Stimulated activated CD8-positive, alpha-beta memory T cell treated with anti-CD3 and anti-CD28 coated beads, Interleukin-4, amount 100 ng/mL, for 48 hours (primary cell): Measurements from ENCODE around the gene FIZ1.
A peak's percentile ranks its signal among the peaks of the same experiment; 100 is the strongest.

ENCODE experiments used
- DNase-seq: peaks from one replicate; pipeline ENCODE4 v3.0.0-alpha.2; 2020

Gene FIZ1

DNA sequence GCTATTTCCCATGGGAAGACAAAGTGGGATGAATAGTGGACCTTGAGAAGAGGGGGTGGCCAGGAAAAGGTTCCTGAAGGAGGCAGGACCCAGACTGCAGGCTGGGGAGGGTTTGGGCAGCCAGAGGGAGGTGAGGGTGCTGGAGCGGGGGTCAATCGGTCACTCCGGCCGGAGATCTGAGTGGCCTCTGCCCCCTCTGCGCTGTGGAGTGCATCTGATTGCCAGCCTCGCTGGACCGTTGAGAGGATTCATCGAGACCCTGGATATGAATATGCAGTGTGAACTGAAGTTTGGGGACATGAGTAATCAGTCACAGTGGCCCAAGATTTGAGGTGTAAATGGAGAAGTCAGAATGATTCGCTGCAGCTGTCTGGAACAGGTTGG lies 36.0 kb upstream of the FIZ1 start:
- no peak for DNase-seq

DNA sequence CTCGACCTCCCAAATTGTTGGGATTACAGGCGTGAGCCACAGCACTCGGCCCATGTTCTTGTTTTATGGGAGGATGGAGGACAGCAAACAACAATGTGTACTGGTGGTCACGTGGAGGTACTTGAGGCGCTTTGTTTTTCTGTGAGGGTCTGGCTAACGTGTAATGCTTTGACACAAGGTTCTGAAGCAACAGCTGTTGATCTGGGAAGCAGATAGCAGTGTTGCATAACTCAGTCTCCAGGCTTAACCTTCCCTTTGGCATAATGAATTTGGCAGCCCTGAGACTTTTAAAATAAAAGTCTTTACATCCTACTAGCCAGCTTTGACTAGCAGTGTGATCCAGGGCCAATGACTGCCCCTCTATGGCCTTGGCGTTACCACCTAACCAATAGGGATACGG lies 34.5 kb upstream of the FIZ1 start:
- DNase-seq = no peak

DNA sequence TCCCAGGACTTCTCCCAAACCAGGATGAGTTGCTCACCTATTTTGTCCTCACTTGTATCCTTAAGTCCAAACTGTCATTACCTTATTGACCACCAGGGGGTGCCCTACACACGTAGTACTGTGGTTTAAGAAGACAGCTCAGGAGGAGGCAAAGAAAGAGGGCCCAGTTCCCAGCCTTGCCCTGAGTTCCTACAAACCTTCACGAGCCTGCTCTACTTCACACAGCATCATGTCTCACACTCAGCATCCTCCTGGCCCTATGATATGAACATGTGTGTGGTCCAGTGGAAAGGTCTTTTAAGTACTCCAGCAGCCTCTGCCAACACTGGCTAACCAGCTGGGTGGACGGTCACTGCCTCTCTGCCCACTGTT lies 33.1 kb upstream of the FIZ1 start:
- peak; percentile 94 for DNase-seq

DNA sequence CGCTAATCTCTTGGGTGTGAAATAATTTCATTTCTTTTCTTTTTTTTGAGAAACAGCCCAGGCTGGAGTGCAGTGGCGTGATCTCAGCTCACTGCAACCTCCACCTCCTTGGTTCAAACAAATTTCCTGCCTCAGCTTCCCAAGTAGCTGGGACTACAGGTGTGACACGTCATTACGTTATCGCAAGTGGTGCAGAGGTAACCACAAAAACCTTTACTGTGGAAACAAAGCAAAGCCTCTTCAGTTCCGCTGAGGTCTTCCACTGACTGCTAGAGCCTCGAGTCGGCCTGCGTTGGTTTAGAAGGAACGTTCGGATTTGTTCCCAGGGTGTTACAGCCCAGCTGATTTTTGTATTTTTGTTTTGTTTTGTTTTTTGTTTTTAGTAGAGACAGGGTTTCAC lies 27.0 kb upstream of the FIZ1 start:
- peak; percentile 61 for DNase-seq

DNA sequence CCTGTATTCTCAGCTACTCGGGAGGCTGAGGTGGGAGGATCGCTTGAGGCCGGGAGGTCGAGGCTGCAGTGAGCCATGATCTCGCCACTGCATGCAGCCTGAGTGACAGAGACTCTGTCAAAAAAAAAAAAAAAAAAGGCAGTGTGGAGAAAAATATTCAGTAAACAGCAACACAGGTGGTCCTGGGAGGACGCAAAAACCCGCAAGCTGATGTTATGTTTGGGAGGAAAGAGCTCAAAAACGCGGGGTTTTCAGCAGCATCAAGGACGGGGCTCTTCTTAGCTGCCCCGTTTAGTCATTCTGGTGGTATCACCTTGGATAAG lies 25.6 kb upstream of the FIZ1 start:
- DNase-seq = no peak

DNA sequence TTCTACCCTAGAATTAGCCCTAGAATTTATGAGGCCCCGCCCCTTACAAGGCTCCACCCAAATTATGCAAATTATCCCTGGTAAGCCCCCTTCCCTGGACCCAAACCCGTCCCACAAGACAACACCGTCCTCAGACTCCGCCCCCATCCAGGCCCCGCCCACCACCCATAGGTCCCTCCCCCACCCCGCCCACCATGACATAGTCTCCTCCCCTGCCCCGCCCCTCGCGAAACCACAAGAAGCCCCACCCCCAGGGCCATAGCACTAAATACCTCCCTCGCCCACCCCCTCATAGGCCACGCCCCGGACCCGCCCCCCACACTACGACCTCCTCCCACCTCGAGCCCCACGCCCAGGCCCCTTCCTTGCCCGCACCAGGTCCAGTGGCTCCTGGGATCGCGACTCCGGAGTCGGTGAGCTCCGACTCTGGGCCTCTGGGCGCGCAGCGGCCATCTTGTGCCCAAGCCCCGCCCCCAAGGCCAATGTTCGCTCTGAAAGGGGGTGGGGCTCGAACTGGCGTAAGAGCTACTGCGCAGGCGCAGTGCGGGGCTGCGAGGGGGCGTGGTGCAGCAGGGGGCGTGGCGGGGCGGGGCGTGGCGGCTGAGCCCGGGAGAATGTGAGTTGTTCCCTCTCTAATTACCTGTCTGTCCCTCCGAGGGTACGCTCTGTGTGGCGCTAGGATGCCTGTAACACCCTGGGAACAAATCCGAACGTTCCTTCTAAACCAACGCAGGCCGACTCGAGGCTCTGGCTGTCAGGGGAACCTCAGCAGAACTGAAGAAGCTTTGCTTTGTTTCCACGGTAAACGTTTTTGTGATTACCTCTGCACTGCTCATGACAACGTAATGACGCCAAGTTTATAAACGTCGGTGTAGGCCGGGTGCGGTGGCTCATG lies 25.0 kb upstream of the FIZ1 start, which contains the start of gene ZNF784:
ZNF784 (minus strand) TSS at position 458 of the 895 bp plus-strand sequence; CDS start at position 453, 5 bp downstream.
- DNase-seq = peak; percentile 96

DNA sequence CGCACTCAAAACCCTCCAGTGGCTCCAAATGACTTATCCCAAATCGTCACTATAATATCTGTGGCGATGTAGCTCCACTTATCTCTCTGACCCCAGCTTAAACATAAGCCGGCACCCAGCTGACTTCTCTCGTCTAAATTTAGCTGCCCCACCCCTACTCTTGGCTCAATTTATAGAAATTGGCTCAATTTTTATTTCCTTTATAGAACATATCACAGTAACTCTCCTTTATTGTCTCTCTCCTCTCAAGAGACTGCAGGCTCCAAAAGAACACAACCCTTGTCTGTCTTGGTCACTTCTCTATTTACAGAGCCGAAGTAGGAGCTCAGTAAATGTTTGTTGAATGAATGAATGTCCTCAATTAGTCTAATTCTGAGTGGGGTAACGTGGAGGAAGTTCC lies 24.2 kb upstream of the FIZ1 start:
- no peak for DNase-seq

GRCh38 chr19:55623130-55623529 lies 23.8 kb upstream of the FIZ1 start:
- DNase-seq = no peak

DNA sequence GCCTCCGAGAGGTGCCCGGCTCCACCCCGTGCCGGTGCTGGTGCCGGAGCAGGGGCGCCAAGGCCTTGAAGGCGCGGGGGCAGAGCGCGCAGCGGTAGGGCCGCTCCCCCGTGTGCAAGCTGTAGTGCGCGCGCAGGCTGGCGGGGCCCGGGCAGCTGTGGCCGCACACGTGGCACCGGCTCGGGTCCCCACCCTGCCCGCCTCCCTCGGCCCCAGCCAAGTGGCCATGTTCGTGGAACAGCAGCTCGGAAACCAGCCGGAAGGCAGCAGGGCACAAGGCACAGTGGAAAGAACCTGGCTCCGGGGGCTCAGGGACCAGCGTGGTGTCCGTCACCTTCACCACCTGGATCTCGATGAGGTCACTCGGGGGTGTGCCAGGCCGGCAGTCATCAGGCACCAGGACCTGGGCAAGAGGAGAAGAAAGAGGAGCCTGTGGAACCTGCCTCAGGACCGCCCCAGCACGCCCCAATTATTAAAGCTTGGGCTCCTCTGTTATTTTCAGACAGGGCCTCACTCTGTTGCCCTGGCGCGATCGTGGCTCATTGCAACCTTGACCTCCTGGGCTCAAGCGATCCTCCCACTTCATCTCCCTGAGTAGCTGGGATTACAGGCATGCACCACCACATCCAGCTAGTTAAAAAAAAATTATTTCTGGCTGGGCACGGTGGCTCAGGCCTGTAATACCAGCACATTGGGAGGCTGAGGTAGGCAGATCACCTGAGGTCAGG lies 23.1 kb upstream of the FIZ1 start:
- no peak for DNase-seq

DNA sequence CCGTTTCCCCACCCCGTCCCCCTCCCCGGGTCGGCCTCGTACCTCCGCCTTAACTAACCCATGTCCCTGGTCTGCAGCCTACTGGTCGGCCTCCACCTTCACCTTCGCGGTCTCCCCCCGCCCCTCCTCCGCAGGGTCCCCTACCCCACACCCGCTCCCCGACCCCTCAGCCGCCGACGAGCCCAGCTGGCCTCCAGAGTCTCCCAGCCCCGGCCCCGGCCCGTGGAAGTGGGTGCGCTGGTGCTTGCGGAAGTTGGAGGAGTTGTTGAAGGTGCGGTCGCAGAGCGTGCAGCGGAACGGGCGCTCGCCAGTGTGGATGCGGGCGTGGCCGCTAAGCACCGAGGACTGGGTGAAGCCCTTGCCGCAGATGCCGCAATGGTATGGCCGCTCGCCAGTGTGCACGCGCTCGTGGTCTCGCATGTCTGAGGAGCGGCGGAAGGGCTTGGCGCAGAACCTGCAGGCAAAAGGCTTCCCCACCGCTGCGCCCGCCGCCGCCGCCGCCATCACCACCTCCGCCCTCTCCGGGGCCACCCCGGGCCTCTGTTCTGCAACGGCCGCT lies 22.4 kb upstream of the FIZ1 start:
- no peak for DNase-seq

DNA sequence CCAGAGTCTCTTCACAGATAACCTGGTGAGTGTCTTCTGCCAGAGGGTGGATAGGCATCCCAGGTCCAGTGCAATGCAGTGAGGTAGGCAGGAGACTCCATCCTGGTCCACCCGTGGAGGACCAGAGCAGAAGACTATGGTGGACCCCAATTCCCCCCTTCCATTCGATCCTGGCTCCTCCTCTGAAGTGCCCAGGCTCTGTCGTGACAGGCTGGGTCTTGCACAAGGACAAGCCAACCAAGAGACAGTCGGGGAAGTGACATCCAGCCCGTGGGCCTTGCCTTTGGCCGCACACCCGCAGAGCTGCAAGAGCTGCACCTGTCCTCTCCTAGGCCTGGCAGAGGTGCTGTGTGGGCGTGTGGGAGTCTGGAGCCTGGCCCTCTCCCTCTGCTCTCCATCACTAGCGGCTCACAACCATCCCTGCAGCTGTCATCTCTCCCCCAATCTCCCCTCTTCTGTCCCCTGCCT lies 21.9 kb upstream of the FIZ1 start:
- DNase-seq = no peak

DNA sequence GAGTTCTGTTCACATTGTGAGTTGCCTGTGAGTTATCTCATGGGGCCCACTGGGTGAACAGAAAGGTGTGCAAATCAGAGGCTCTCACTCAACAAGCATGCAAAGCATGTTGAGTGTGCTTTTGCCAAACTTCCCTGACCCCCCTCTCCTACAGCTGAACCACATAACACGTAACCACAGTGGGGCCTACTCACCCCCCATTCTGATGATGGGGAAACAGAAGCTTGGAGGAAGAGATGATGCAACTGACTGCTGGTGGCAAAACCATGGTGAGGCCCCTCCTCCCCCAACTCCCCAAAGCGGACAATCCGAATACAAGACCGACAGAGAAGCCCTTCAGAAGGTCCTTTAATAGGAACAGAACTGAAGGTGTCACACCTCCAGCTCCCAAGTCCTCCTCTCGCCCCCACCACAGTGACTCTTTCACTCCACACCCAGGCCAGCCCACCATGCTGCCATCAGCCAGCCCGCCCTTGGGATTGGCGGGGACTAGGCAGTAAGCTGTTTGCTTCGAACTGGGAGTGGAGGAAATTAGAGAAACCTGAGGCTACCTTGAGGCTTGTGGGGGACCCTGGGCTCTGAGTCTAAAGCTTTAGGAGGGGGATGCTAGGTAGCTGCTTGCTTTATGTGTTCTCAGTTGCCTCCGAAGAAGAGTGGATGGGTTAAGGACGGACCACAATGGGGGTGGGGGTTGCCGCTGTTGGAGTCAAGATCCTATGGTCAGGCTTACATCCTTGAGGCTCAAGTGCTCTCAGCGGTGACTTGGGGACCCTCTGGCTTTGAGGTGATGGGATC lies 21.3 kb upstream of the FIZ1 start:
- peak; percentile 54 for DNase-seq

GRCh38 chr19:55619286-55619685 lies 20.0 kb upstream of the FIZ1 start:
- DNase-seq = no peak

DNA sequence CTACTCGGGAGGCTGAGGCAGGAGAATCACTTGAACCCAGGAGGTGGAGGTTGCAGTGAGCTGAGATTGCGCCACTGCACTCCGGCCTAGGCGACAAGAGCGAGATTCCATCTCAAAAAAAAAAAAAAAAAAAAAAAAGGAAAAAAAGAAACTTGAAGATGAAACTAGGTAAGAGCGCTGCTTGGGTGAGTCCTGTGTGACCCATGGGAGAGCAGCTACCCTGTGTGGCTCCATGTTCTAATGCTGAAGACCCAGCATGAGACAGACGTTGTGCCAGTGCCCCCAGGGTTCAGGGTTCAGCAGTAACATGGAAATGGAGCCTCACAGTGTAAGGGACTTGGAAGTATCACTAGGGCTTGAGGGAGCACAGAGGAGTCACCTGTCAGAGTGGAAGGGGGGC lies 19.1 kb upstream of the FIZ1 start:
- DNase-seq = no peak

GRCh38 chr19:55617426-55617825 lies 18.1 kb upstream of the FIZ1 start:
- DNase-seq = no peak

DNA sequence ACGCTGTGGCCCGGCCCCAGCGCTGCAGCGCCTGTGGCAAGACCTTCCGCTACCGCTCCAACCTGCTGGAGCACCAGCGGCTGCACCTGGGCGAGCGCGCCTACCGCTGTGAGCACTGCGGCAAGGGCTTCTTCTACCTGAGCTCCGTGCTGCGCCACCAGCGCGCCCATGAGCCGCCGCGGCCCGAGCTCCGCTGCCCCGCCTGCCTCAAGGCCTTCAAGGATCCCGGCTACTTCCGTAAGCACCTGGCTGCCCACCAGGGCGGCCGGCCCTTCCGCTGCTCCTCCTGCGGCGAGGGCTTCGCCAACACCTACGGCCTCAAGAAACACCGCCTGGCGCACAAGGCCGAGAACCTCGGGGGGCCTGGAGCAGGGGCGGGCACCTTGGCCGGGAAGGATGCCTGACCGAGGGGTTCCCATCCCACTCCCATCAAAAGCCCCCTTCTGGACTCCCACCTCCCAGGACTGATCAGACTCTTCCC lies 17.1 kb upstream of the FIZ1 start:
- DNase-seq = no peak

GRCh38 chr19:55615543-55616394 lies 16.5 kb upstream of the FIZ1 start:
- no peak for DNase-seq

- DNase-seq = no peak
Observed at GRCh38 chr19:55614711-55615542, 15.6 kb upstream of the FIZ1 start.

- DNase-seq = no peak
Observed at GRCh38 chr19:55613930-55614710, 14.8 kb upstream of the FIZ1 start.

DNA sequence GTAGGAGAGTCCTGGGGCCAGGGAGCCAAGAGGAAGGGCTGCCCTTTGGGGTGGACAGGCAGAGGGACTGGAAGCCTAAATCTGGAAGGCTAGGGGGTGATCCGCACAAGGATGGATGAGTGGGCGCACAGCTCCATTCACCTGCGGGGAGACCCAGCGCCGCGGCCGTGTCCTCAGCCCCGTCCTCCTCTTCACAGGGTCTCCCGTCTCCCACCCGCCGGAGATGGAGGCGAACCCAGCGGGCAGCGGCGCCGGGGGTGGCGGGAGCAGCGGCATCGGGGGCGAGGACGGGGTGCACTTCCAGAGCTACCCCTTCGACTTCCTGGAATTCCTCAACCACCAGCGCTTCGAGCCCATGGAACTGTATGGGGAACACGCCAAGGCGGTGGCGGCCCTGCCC lies 14.1 kb upstream of the FIZ1 start:
- no peak for DNase-seq
